GM18867 (cell line): ENCODE measurements around the gene UNKL.

Experiments used
- ATAC-seq: cut with Tn5 transposase; IDR thresholded peaks from one replicate; pipeline ENCODE4 v1.9.1; 2021; ENCODE audit warnings: mild to moderate bottlenecking, moderate library complexity; ENCODE audit not compliant: unreplicated experiment

Gene UNKL

GRCh38 chr16:1314399-1315068 is 100.0 kb downstream of the UNKL start:
- no peak for ATAC-seq

- ATAC-seq, result no peak
Observed at GRCh38 chr16:1313721-1314369, 100.7 kb downstream of the UNKL start.
